K562 (cell line): ENCODE measurements around the gene NKX6-2. TPM values are rescaled to one million over a fixed set of nuclear protein-coding genes. Genes with fewer than 3 reads are reported as not detected.

ENCODE experiments used
- ATAC-seq: fragments of 200-7000 bp; cut with Tn5 transposase; 3 replicates; pipeline ENCODE4 v1.9.1; 2020; ENCODE audit warnings: moderate library complexity
- BruUV-seq: library from RNA; stranded (reverse); fragments of 400-500 nt; replicated peaks from 2 replicates; lab custom pipeline; 2021; lab: Mats Ljungman, UMichigan
- CTCF ChIA-PET: fragments of 300-600 bp; formaldehyde crosslinking; extraction: SDS; loops from one replicate; lab custom pipeline; 2021; ENCODE audit warnings: low intra/inter-chr PET ratio; lab: Yijun Ruan, JAX
- POLR2A ChIA-PET: fragments of 300-600, 350-650 bp; sonication (Branson Sonifier 250); formaldehyde crosslinking; extraction: SDS; loops from one replicate; lab custom pipeline; 2021; ENCODE audit warnings: antibody characterized with exemption, inconsistent platforms; lab: Yijun Ruan, JAX
- DNase-seq, 4 experiments: peaks; one replicate each; pipeline versions ENCODE4 v3.0.0 to v3.0.0-alpha.2; 2011 to 2018; ENCODE audit warnings: low spot score in 3 of 4, mixed read lengths in 3 of 4; ENCODE audit errors: extremely low read depth in 1 of 4
- FAIRE-seq: peaks from 2 replicates; lab custom pipeline; 2011; peaks lifted over from hg19 to GRCh38; lab: Jason Lieb, UNC
- H2AFZ ChIP-seq: 2 replicates; pipeline ENCODE4 v1.6.0; 2011; ENCODE audit warnings: low read depth, low read length, control low read depth, inconsistent platforms
- H3K27ac ChIP-seq: fragments of 200-600 bp; 3 replicates; pipeline ENCODE4 v1.8.0; 2011; ENCODE audit warnings: low read depth, mild to moderate bottlenecking, control low read depth, inconsistent platforms, low read length, moderate library complexity, mixed read lengths; ENCODE audit errors: extremely low read depth
- H3K27me3 ChIP-seq, 2 experiments: fragments of 300-600 bp in 1 of 2; 2 replicates in 1 of 2; 3 replicates in 1 of 2; pipeline versions ENCODE4 v1.6.0 to v1.8.0; 2011; ENCODE audit warnings: inconsistent platforms in 2 of 2, low read length in 2 of 2, mild to moderate bottlenecking in 1 of 2, mixed read lengths in 1 of 2, moderate library complexity in 1 of 2; ENCODE audit not compliant: control insufficient read depth in 2 of 2, insufficient read depth in 2 of 2
- H3K36me3 ChIP-seq: fragments of 300-600 bp; 3 replicates; pipeline ENCODE4 v1.8.0; 2011; ENCODE audit warnings: mild to moderate bottlenecking, low read length, inconsistent platforms; ENCODE audit not compliant: control insufficient read depth, insufficient read depth
- H3K4me1 ChIP-seq, 2 experiments: fragments of 200-600 bp in 1 of 2; replicated peaks in 1 of 2; 2 replicates in 1 of 2; 3 replicates in 1 of 2; pipeline versions ENCODE4 v1.5.1 to v1.8.0; 2011; ENCODE audit warnings: inconsistent platforms in 2 of 2, low read length in 2 of 2, mild to moderate bottlenecking in 1 of 2, mixed read lengths in 1 of 2, moderate library complexity in 1 of 2; ENCODE audit not compliant: control insufficient read depth in 2 of 2, insufficient read depth in 2 of 2
- H3K4me2 ChIP-seq: 2 replicates; pipeline ENCODE4 v1.6.1; 2011; ENCODE audit warnings: low read length, control low read depth, inconsistent platforms, mixed read lengths; ENCODE audit not compliant: insufficient read depth
- H3K4me3 ChIP-seq: fragments of 200-600 bp; sonication (generic), shearing (Covaris generic); 2 replicates; pipeline ENCODE4 v1.5.1; 2016; ENCODE audit warnings: control low read depth, inconsistent platforms
- H3K79me2 ChIP-seq: fragments of 200-600 bp; 3 replicates; pipeline ENCODE4 v1.8.0; 2011; ENCODE audit warnings: low read length, inconsistent platforms; ENCODE audit not compliant: control insufficient read depth, insufficient read depth
- H3K9ac ChIP-seq, 2 experiments: 2 replicates each; pipeline versions ENCODE4 v1.6.0 to v1.6.1; 2011; ENCODE audit warnings: low read depth in 2 of 2, low read length in 2 of 2, control low read depth in 1 of 2, inconsistent platforms in 1 of 2, mild to moderate bottlenecking in 1 of 2, mixed read lengths in 1 of 2; ENCODE audit not compliant: insufficient read depth in 1 of 2
- H3K9me1 ChIP-seq: one replicate; pipeline ENCODE4 v1.6.0; 2011; ENCODE audit warnings: inconsistent platforms, mild to moderate bottlenecking, low read length, moderate library complexity; ENCODE audit not compliant: control insufficient read depth, insufficient read depth
- H3K9me3 ChIP-seq: replicated peaks from 2 replicates; pipeline ENCODE4 v1.5.1; 2011; ENCODE audit warnings: low read depth, low read length, inconsistent platforms; ENCODE audit not compliant: control insufficient read depth, insufficient read depth
- H4K20me1 ChIP-seq: replicated peaks from 2 replicates; pipeline ENCODE4 v1.6.1; 2011; ENCODE audit warnings: low read length, inconsistent platforms, mixed read lengths; ENCODE audit not compliant: control insufficient read depth, insufficient read depth
- ESRRB ChIP-seq: fragments of 250-450 bp; sonication (Bioruptor Pico); IDR thresholded peaks from 2 replicates; pipeline ENCODE4 v1.5.0; 2020; ENCODE audit warnings: mild to moderate bottlenecking, moderate library complexity, borderline replicate concordance
- FOXJ3 ChIP-seq: sonication (generic); formaldehyde crosslinking; IDR thresholded peaks from 2 replicates; pipeline ENCODE4 v1.4.0; 2020; ENCODE audit warnings: mild to moderate bottlenecking, missing genetic modification reagents
- KDM1A ChIP-seq, 2 experiments: fragments of 450-650 bp; IDR thresholded peaks; 2 replicates each; pipeline ENCODE4 v1.6.1; 2016; ENCODE audit warnings: mild to moderate bottlenecking in 2 of 2
- RNF219 ChIP-seq: fragments of 250-450 bp; sonication (Bioruptor Pico); IDR thresholded peaks from 2 replicates; pipeline ENCODE4 v1.5.0; 2022; ENCODE audit warnings: mild to moderate bottlenecking
- SMAD1 ChIP-seq: fragments of 150-350 bp; IDR thresholded peaks from 2 replicates; pipeline ENCODE4 v1.6.1; 2014; ENCODE audit warnings: low read length, low read depth; ENCODE audit not compliant: partially characterized antibody
- SMAD4 ChIP-seq: fragments of 250-450 bp; sonication (Bioruptor Pico); conservative IDR thresholded peaks from 2 replicates; pipeline ENCODE4 v1.8.0; 2021; ENCODE audit warnings: inconsistent platforms, mild to moderate bottlenecking, moderate library complexity
- ZKSCAN1 ChIP-seq: fragments of 150-350 bp; IDR thresholded peaks from 2 replicates; pipeline ENCODE4 v1.6.1; 2016; ENCODE audit warnings: low read depth, low read length
- ZNF140 ChIP-seq: fragments of 250-450 bp; sonication (Bioruptor Pico); IDR thresholded peaks from 2 replicates; pipeline ENCODE4 v1.8.0; 2021; ENCODE audit warnings: moderate library complexity, mild to moderate bottlenecking, inconsistent platforms
- ZNF277 ChIP-seq: fragments of 250-450 bp; sonication (Bioruptor Pico); IDR thresholded peaks from 2 replicates; pipeline ENCODE4 v1.8.0; 2022; ENCODE audit warnings: inconsistent platforms, mild to moderate bottlenecking, moderate library complexity, borderline replicate concordance
- ZNF311 ChIP-seq: fragments of 250-450 bp; sonication (Bioruptor Pico); IDR thresholded peaks from 2 replicates; pipeline ENCODE4 v1.4.0; 2020; ENCODE audit warnings: mild to moderate bottlenecking, moderate library complexity
- ZNF444 ChIP-seq: fragments of 250-450 bp; sonication (Bioruptor Pico); IDR thresholded peaks from 2 replicates; pipeline ENCODE4 v1.4.0; 2020; ENCODE audit warnings: mild to moderate bottlenecking, moderate library complexity
- WGBS: fragments of 100-300 bp; shearing (Covaris generic); methylation state at CpG from one replicate; pipeline ENCODE4 v1.1.6; 2016; ENCODE audit warnings: low coverage, mixed read lengths; ENCODE audit not compliant: insufficient coverage; ENCODE audit errors: missing lambda C conversion rate; 5-methylcytosine and 5-hydroxymethylcytosine counted together
- in situ Hi-C: fragments of 300-500 bp; cut with MboI; formaldehyde crosslinking; loops from 4 replicates; pipeline ENCODE4 v1.15.0; 2018; ENCODE audit warnings: inconsistent platforms, mixed read lengths
- intact Hi-C: fragments of 100-400 bp; cut with micrococcal nuclease; formaldehyde crosslinking; loops from 2 replicates; pipeline ENCODE4 v1.14.2; 2022
- polyA plus RNA-seq, 8 experiments: library from polyadenylated mRNA; depleted of rRNA in 4 of 8; stranded (reverse) in 5 of 8; unstranded in 3 of 8; fragments of >200 nt; fragmentation: Nextera tagmentation in 2 of 8; fragmentation: Illumina TruSeq in 1 of 8; extraction: Ambion mirVana in 2 of 8; extraction: Trizol in 1 of 8; gene quantifications; 2 replicates each; pipeline versions ENCODE4 v1.2.1 to v1.2.3, GENCODE V29; 2011 to 2014; ENCODE audit warnings: inconsistent platforms in 1 of 8, missing spikeins in 1 of 8
- total RNA-seq, 7 experiments: library from RNA; depleted of rRNA in 6 of 7; stranded (reverse); fragments of >200 nt in 6 of 7; fragmentation: Illumina TruSeq in 2 of 7; extraction: Trizol in 2 of 7; gene quantifications; 2 replicates each; pipeline versions ENCODE4 v1.2.1 to v1.2.3, GENCODE V29; 2011 to 2021; ENCODE audit warnings: low replicate concordance in 1 of 7
- TF ChIP-seq, protein P1 (sequence below): fragments of 450-650 bp; conservative IDR thresholded peaks from 2 replicates; pipeline ENCODE4 v1.6.1; 2016; ENCODE audit warnings: missing genetic modification characterization, low read depth, mild to moderate bottlenecking, control low read depth, missing compliant biosample characterization

Gene NKX6-2
- total and polyA plus RNA-seq, 9 of the 15 experiments (the other 6 are each of a cell fraction or from before 2014, with no cell fraction given), result 1.0 to 1.6 TPM; not detected in 7

DNA sequence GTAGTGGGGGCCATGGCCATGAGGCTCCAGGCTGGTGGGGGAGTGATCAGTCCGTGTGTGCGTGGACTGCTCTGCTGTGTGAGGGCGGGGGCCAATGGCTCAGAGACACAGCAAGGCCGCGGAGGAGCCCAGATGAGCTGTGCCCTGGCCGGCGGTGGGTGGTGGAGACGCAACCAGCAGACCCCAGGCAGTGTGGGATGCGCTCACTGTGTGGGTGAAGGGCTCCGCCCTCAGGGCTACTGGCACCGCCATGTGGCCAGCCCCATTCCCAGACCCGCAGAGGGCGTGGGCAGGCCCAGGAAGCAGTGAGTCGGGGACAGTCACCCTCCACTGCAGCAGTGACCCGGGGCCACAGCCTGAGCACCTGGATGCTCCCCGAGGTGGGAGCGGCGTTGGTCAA is 9.1 kb downstream of the NKX6-2 start:
- intact Hi-C loops (no loop called here), in situ Hi-C loops (no loop called here)
- Histone ChIP-seq H4K20me1 (no peaks in the 10 kb centered on the region), H2AFZ (no peak overlapping the region), H3K79me2 (no peaks in the 10 kb centered on the region), H3K4me3 (no peak overlapping the region), H3K9me3 (no peaks in the 10 kb centered on the region), H3K27ac (no peak overlapping the region), H3K4me2 (no peak overlapping the region), H3K36me3 (no peaks in the 10 kb centered on the region), H3K27me3 (no peaks in the 10 kb centered on the region), H3K9ac (no peak overlapping the region), H3K9me1 (no peaks in the 10 kb centered on the region), H3K4me1 (no peaks in the 10 kb centered on the region)
- no CpG with 5 or more reads among the region's 18 CpGs for WGBS
- BruUV-seq, result no TSS peak
- no peak for FAIRE-seq
- TF ChIP-seq RNF219 (CRISPR knock-in tag), result no peak
- no peak for TF ChIP-seq ZNF311 (CRISPR knock-in tag)
- TF ChIP-seq ZNF444 (CRISPR knock-in tag), result no peak
- TF ChIP-seq SMAD1, result no peak
- no peak for TF ChIP-seq SMAD4 (CRISPR knock-in tag)
- TF ChIP-seq ZKSCAN1, result no peak
- TF ChIP-seq, protein P1, sequence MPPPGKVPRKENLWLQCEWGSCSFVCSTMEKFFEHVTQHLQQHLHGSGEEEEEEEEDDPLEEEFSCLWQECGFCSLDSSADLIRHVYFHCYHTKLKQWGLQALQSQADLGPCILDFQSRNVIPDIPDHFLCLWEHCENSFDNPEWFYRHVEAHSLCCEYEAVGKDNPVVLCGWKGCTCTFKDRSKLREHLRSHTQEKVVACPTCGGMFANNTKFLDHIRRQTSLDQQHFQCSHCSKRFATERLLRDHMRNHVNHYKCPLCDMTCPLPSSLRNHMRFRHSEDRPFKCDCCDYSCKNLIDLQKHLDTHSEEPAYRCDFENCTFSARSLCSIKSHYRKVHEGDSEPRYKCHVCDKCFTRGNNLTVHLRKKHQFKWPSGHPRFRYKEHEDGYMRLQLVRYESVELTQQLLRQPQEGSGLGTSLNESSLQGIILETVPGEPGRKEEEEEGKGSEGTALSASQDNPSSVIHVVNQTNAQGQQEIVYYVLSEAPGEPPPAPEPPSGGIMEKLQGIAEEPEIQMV, result no peak
- no peak for TF ChIP-seq FOXJ3
- no peak for TF ChIP-seq ZNF140 (CRISPR knock-in tag)
- no peak for TF ChIP-seq ESRRB
- no peak for TF ChIP-seq KDM1A (IDR thresholded peaks at IDR 0.05)
- TF ChIP-seq ZNF277 (CRISPR knock-in tag), result no peak
- POLR2A ChIA-PET, result no interaction called here
- CTCF ChIA-PET, result no interaction called here
- no peak for ATAC-seq
- DNase-seq, result no peak
